ENCODE data around the gene FOXO1. TPM values are rescaled to one million over a fixed set of nuclear protein-coding genes. Genes with fewer than 3 reads are reported as not detected.

FOXO1 gene
- total and polyA plus RNA-seq, 2 of the 13 experiments (the other 11 are each of a cell fraction or from before 2014, with no cell fraction given) = 8.1 to 13.1 TPM

DNA sequence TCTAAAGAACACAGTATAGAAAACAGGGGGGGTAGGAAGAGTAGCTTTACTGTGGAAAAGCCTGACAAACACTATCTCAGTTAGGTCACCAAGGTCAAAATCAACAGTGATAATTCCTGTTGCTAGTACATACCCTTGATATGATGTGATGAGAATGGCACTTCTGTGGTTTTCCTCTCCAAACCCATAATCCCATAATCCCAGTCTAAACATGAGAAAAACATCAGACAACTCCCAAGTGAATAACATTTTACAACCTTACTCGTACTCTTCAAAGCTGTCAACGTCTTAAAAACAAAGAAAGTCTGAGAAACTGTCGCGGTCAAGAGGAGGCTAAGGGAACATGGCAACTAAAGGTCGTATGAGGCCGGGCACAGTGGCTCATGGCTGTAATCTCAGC lies 137.6 kb downstream of the FOXO1 start (continued):
- TF ChIP-seq, protein P1, sequence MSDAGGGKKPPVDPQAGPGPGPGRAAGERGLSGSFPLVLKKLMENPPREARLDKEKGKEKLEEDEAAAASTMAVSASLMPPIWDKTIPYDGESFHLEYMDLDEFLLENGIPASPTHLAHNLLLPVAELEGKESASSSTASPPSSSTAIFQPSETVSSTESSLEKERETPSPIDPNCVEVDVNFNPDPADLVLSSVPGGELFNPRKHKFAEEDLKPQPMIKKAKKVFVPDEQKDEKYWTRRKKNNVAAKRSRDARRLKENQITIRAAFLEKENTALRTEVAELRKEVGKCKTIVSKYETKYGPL (CRISPR knock-in tag; IDR thresholded peaks at IDR 0.05) = no peak

DNA sequence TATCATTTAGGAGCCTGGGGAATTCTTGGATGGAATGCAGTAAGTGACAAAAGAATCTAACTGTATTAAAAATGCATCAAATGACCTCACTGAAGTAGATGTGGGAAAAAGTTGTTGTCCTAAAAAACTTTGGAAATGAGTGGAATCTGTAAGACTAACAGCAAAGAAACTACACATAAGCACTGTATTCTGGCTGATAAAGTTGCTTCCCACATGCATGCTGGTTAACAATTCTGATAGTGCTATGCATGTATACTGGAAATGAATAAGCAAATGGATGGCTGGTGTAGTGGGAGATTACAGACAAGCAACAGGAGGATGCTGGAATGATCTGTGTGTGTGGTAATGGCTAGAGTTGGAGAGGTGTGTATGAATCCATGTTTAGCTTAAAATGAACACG lies 138.5 kb downstream of the FOXO1 start:
- no peak for TF ChIP-seq ZNF17 (CRISPR knock-in tag; IDR thresholded peaks at IDR 0.05)
- peak; percentile 100 for TF ChIP-seq ZNF615 (CRISPR knock-in tag; IDR thresholded peaks at IDR 0.05; ENCODE audit: borderline replicate concordance)
- Histone ChIP-seq H3K4me3 (replicated peaks in 1 of 3; ENCODE audit: insufficient read depth in 1 of 3, low read depth in 2 of 3, low read length in 3 of 3) (no peak overlapping the region), H3K4me2 (ENCODE audit: low read depth, low read length) (no peak overlapping the region), H3K9ac (ENCODE audit: insufficient read depth, low read depth, low read length) (no peak overlapping the region), H3K79me2 (ENCODE audit: insufficient read depth, low read length) (no peaks in the 10 kb centered on the region), H3K27ac (ENCODE audit: extremely low read length, insufficient read depth, low read length) (no peak overlapping the region), H3K36me3 (replicated peaks in 1 of 2; ENCODE audit: control insufficient read depth in 1 of 2, insufficient read depth in 2 of 2, low read length in 2 of 2) (no peaks in the 10 kb centered on the region), H3K27me3 (ENCODE audit: control insufficient read depth in 1 of 2, insufficient read depth in 2 of 2, low read length in 2 of 2) (no peaks in the 10 kb centered on the region), H3K4me1 (ENCODE audit: insufficient read depth, low read length) (peaks cover 22% of the 10 kb centered on the region), H4K20me1 (ENCODE audit: insufficient read depth, low read length) (no peaks in the 10 kb centered on the region), H2AFZ (ENCODE audit: low read length) (no peak overlapping the region), H3K9me3 (ENCODE audit: low read length) (peaks cover 10% of the 10 kb centered on the region; the same call in 1 of the 2 replicates)
- ChIA-PET CTCF (ENCODE audit: low intra/inter-chr PET ratio, low total read pairs) (no interaction called here), POLR2A (no interaction called here)
- DNase-seq (ENCODE audit: low spot score) (no peak), ATAC-seq (no peak), FAIRE-seq (no peak)
- in situ Hi-C loops (cut with HindIII; ENCODE audit: extremely low pct_ligation_motif_present, low pct_unique_long_range_greater_than_20kb) (no loop called here), intact Hi-C loops (cut with micrococcal nuclease; ENCODE audit: unreplicated experiment) (no loop called here)
- no TSS peak for BruUV-seq (replicated peaks)
- 94% methylated on average over 1 of the region's 1 CpG for WGBS (ENCODE audit: low lambda C conversion rate)

DNA sequence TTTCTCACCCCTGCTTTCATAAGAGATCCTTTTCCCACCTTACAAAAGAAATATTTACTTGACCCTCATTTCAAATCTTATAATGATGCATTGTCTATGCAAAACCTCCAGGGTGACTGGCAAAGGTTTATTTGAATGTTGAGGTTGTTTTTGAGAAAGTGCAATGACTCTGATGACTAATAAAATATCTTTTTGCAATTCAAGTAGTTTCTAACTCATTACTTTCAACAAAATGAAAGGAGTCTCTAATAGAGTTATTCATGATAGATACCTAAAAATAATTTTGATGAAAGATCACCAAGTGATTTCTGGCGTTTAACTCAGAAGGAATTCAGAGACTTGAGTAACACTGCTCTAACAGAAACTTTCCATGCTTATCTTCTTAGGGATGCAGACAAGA lies 144.2 kb downstream of the FOXO1 start:
- no peak overlapping the region for H3K4me3 ChIP-seq (replicated peaks in 1 of 3; ENCODE audit: insufficient read depth in 1 of 3, low read depth in 2 of 3, low read length in 3 of 3)
- TF ChIP-seq, protein P2, sequence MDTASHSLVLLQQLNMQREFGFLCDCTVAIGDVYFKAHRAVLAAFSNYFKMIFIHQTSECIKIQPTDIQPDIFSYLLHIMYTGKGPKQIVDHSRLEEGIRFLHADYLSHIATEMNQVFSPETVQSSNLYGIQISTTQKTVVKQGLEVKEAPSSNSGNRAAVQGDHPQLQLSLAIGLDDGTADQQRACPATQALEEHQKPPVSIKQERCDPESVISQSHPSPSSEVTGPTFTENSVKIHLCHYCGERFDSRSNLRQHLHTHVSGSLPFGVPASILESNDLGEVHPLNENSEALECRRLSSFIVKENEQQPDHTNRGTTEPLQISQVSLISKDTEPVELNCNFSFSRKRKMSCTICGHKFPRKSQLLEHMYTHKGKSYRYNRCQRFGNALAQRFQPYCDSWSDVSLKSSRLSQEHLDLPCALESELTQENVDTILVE (CRISPR knock-in tag; IDR thresholded peaks at IDR 0.05) = no peak
- no TSS peak for BruUV-seq (replicated peaks)
- H3K4me2 ChIP-seq (ENCODE audit: low read depth, low read length) = no peak overlapping the region
- no peaks in the 10 kb centered on the region for H3K79me2 ChIP-seq (ENCODE audit: insufficient read depth, low read length)
- ATAC-seq (no peak), FAIRE-seq (no peak), DNase-seq (ENCODE audit: low spot score) (no peak)
- 0 out of 2 replicates have a peak, but pooled peaks cover under 1% of the 10 kb centered on the region for H3K9me3 ChIP-seq (ENCODE audit: low read length)
- ChIA-PET POLR2A (no interaction called here), CTCF (ENCODE audit: low intra/inter-chr PET ratio, low total read pairs) (no interaction called here)
- H2AFZ ChIP-seq (ENCODE audit: low read length) = no peak overlapping the region
- peaks cover 46% of the 10 kb centered on the region for H3K4me1 ChIP-seq (ENCODE audit: insufficient read depth, low read length)
- no peak overlapping the region for H3K27ac ChIP-seq (ENCODE audit: extremely low read length, insufficient read depth, low read length)
- intact Hi-C loops (cut with micrococcal nuclease; ENCODE audit: unreplicated experiment) (no loop called here), in situ Hi-C loops (cut with HindIII; ENCODE audit: extremely low pct_ligation_motif_present, low pct_unique_long_range_greater_than_20kb) (no loop called here)
- H3K36me3 ChIP-seq (replicated peaks in 1 of 2; ENCODE audit: control insufficient read depth in 1 of 2, insufficient read depth in 2 of 2, low read length in 2 of 2) = no peaks in the 10 kb centered on the region
- 80% methylated on average over 1 of the region's 1 CpG for WGBS (ENCODE audit: low lambda C conversion rate)
- no peaks in the 10 kb centered on the region for H3K27me3 ChIP-seq (ENCODE audit: control insufficient read depth in 1 of 2, insufficient read depth in 2 of 2, low read length in 2 of 2)
- H4K20me1 ChIP-seq (ENCODE audit: insufficient read depth, low read length) = no peaks in the 10 kb centered on the region
- H3K9ac ChIP-seq (ENCODE audit: insufficient read depth, low read depth, low read length) = no peak overlapping the region
